C4-2B (cell line): ENCODE data around the gene OSTF1.

Experiments used
- ZFX ChIP-seq: fragments of 450-650 bp; IDR thresholded peaks from 2 replicates; pipeline ENCODE4 v1.6.1; 2017
- TF ChIP-seq, protein P1 (sequence below): fragments of 450-650 bp; conservative IDR thresholded peaks from 2 replicates; pipeline ENCODE4 v1.5.1; 2017; ENCODE audit warnings: mild to moderate bottlenecking

- TF ChIP-seq, protein P1, sequence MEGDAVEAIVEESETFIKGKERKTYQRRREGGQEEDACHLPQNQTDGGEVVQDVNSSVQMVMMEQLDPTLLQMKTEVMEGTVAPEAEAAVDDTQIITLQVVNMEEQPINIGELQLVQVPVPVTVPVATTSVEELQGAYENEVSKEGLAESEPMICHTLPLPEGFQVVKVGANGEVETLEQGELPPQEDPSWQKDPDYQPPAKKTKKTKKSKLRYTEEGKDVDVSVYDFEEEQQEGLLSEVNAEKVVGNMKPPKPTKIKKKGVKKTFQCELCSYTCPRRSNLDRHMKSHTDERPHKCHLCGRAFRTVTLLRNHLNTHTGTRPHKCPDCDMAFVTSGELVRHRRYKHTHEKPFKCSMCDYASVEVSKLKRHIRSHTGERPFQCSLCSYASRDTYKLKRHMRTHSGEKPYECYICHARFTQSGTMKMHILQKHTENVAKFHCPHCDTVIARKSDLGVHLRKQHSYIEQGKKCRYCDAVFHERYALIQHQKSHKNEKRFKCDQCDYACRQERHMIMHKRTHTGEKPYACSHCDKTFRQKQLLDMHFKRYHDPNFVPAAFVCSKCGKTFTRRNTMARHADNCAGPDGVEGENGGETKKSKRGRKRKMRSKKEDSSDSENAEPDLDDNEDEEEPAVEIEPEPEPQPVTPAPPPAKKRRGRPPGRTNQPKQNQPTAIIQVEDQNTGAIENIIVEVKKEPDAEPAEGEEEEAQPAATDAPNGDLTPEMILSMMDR, result no peak
- no peak for TF ChIP-seq ZFX
These were observed 28.0 kb downstream of the OSTF1 start for GRCh38 chr9:75116306-75116705.
